HEK293 (cell line): Measurements from ENCODE around the gene CLCN2.

Source experiments
- BCL11A ChIP-seq: fragments of 450-650 bp; formaldehyde crosslinking; IDR thresholded peaks from 2 replicates; pipeline ENCODE4 v1.5.1; 2016; ENCODE audit warnings: low read depth, missing biosample characterization, missing genetic modification characterization
- HOXD13 ChIP-seq: sonication (generic); formaldehyde crosslinking; IDR thresholded peaks from 2 replicates; pipeline ENCODE4 v1.8.0; 2022; ENCODE audit warnings: missing genetic modification reagents, borderline replicate concordance
- KLF9 ChIP-seq: fragments of 450-650 bp; formaldehyde crosslinking; IDR thresholded peaks from 2 replicates; pipeline ENCODE4 v1.5.1; 2016; ENCODE audit warnings: missing biosample characterization, missing genetic modification characterization, low read depth
- PRDM1 ChIP-seq: fragments of 450-650 bp; formaldehyde crosslinking; IDR thresholded peaks from 2 replicates; pipeline ENCODE4; 2016; ENCODE audit warnings: missing biosample characterization, missing genetic modification characterization
- PRDM2 ChIP-seq: fragments of 450-650 bp; formaldehyde crosslinking; IDR thresholded peaks from 2 replicates; pipeline ENCODE4 v1.5.1; 2016; ENCODE audit warnings: missing biosample characterization, missing genetic modification characterization, borderline replicate concordance
- PRDM4 ChIP-seq: fragments of 450-650 bp; formaldehyde crosslinking; IDR thresholded peaks from 2 replicates; pipeline ENCODE4 v1.5.1; 2017; ENCODE audit warnings: missing biosample characterization, missing genetic modification characterization
- TRIM28 ChIP-seq: IDR thresholded peaks from 2 replicates; pipeline ENCODE4 v1.6.1; 2011; ENCODE audit warnings: low read length, control low read depth, borderline replicate concordance
- WT1 ChIP-seq: fragments of 450-650 bp; formaldehyde crosslinking; IDR thresholded peaks from 2 replicates; pipeline ENCODE4 v1.5.1; 2016; ENCODE audit warnings: missing biosample characterization, missing genetic modification characterization
- ZBTB1 ChIP-seq: fragments of 450-650 bp; formaldehyde crosslinking; IDR thresholded peaks from 2 replicates; pipeline ENCODE4 v1.5.1; 2016; ENCODE audit warnings: missing biosample characterization, missing genetic modification characterization
- ZBTB10 ChIP-seq: fragments of 450-650 bp; formaldehyde crosslinking; IDR thresholded peaks from 2 replicates; pipeline ENCODE4 v1.5.1; 2016; ENCODE audit warnings: missing biosample characterization, missing genetic modification characterization
- ZBTB6 ChIP-seq: fragments of 450-650 bp; formaldehyde crosslinking; IDR thresholded peaks from 2 replicates; pipeline ENCODE4 v1.5.1; 2017; ENCODE audit warnings: missing biosample characterization, missing genetic modification characterization
- ZNF133 ChIP-seq: fragments of 450-650 bp; formaldehyde crosslinking; IDR thresholded peaks from 2 replicates; pipeline ENCODE4 v1.5.1; 2016; ENCODE audit warnings: missing biosample characterization, missing genetic modification characterization
- ZNF169 ChIP-seq: fragments of 450-650 bp; formaldehyde crosslinking; IDR thresholded peaks from 2 replicates; pipeline ENCODE4 v1.5.1; 2016; ENCODE audit warnings: missing biosample characterization, missing genetic modification characterization
- ZNF175 ChIP-seq: fragments of 450-650 bp; formaldehyde crosslinking; IDR thresholded peaks from 2 replicates; pipeline ENCODE4 v1.5.1; 2016; ENCODE audit warnings: missing biosample characterization, missing genetic modification characterization
- ZNF266 ChIP-seq: fragments of 450-650 bp; formaldehyde crosslinking; IDR thresholded peaks from 2 replicates; pipeline ENCODE4 v1.5.1; 2016; ENCODE audit warnings: missing biosample characterization, missing genetic modification characterization, low read depth
- ZNF366 ChIP-seq: fragments of 450-650 bp; formaldehyde crosslinking; conservative IDR thresholded peaks from 2 replicates; pipeline ENCODE4 v1.5.1; 2016; ENCODE audit warnings: missing biosample characterization, missing genetic modification characterization
- ZNF426 ChIP-seq: fragments of 450-650 bp; formaldehyde crosslinking; IDR thresholded peaks from 2 replicates; pipeline ENCODE4 v1.5.1; 2017; ENCODE audit warnings: missing biosample characterization, missing genetic modification characterization, mild to moderate bottlenecking, inconsistent platforms, moderate library complexity
- ZNF501 ChIP-seq: fragments of 450-650 bp; formaldehyde crosslinking; IDR thresholded peaks from 2 replicates; pipeline ENCODE4 v1.5.1; 2016; ENCODE audit warnings: missing biosample characterization, missing genetic modification characterization
- ZNF513 ChIP-seq: fragments of 450-650 bp; IDR thresholded peaks from 2 replicates; pipeline ENCODE4 v1.5.1; 2018; ENCODE audit warnings: missing biosample characterization, missing genetic modification characterization
- ZNF514 ChIP-seq: fragments of 450-650 bp; formaldehyde crosslinking; IDR thresholded peaks from 2 replicates; pipeline ENCODE4 v1.5.1; 2016; ENCODE audit warnings: missing biosample characterization, missing genetic modification characterization
- ZNF580 ChIP-seq: fragments of 450-650 bp; formaldehyde crosslinking; IDR thresholded peaks from 2 replicates; pipeline ENCODE4 v1.5.1; 2016; ENCODE audit warnings: missing biosample characterization, missing genetic modification characterization
- ZNF610 ChIP-seq: fragments of 450-650 bp; formaldehyde crosslinking; IDR thresholded peaks from 2 replicates; pipeline ENCODE4 v1.5.1; 2016; ENCODE audit warnings: missing biosample characterization, missing genetic modification characterization, borderline replicate concordance
- ZNF623 ChIP-seq: fragments of 450-650 bp; formaldehyde crosslinking; IDR thresholded peaks from 2 replicates; pipeline ENCODE4 v1.5.1; 2016; ENCODE audit warnings: missing biosample characterization, missing genetic modification characterization

The CLCN2 gene

GRCh38 chr3:184335661-184336546 lies 25.5 kb downstream of the CLCN2 start (continued):
- TF ChIP-seq ZNF513 (no peak), ZNF580 (tag by site-specific recombination) (no peak), ZNF501 (tag by site-specific recombination) (no peak; the same call in 1 of the 2 replicates), PRDM1 (tag by site-specific recombination) (no peak; the same call in 1 of the 2 replicates), ZBTB10 (tag by site-specific recombination) (0 out of 2 replicates have a peak, but pooled peaks have one; percentile 38), TRIM28 (no peak), ZNF169 (tag by site-specific recombination) (no peak), BCL11A (tag by site-specific recombination) (no peak), PRDM2 (tag by site-specific recombination) (no peak), ZBTB6 (no peak), ZNF366 (tag by site-specific recombination) (no peak; the same call in 1 of the 2 replicates), ZNF514 (tag by site-specific recombination) (no peak), ZNF623 (tag by site-specific recombination) (no peak), WT1 (no peak), ZNF426 (no peak), ZNF175 (tag by site-specific recombination) (no peak), ZNF610 (tag by site-specific recombination) (peak; percentile 79; the same call in 1 of the 2 replicates), KLF9 (tag by site-specific recombination) (peak; percentile 99), HOXD13 (no peak), PRDM4 (tag by site-specific recombination) (0 out of 2 replicates have a peak, but pooled peaks have one; percentile 17), ZBTB1 (no peak), ZNF133 (no peak), ZNF266 (tag by site-specific recombination) (no peak)
